GM21390 (cell line): Measurements from ENCODE around the gene ANXA8L1.
"Not testable (repeated sequence)": the region's sequence is repeated elsewhere in the genome, so short reads cannot be mapped to it uniquely, and the experiment has no call there.

Experiments used
- ATAC-seq: cut with Tn5 transposase; IDR thresholded peaks from one replicate; pipeline ENCODE4 v1.9.1; 2021; ENCODE audit not compliant: unreplicated experiment

Gene ANXA8L1

DNA sequence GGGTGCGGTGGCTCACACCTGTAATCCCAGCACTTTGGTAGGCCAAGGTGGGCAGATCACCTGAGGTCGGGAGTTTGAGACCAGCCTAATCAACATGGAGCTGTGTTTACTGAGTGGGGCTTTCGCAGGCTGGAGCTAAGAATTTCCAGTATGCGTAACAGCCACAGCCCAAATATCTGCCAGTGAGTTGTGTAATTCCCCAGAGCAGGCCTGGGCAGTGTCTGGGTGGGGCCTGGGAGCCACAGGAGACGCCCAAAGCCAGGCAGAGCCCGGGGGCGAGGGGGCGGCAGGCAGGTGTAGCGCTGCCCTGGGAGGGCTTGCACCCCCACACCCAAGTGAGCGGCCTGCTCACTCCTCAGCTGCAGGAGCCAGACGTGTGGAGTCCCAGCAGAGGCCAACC, at the start of gene ANXA8L1:
ANXA8L1 (plus strand) TSS at position 371 of the 400 bp plus-strand sequence. CDS start 76 bp downstream, outside the sequence.
- ATAC-seq: not testable (repeated sequence)

- no peak for ATAC-seq
Measured at GRCh38 chr10:46326066-46326465, 49.5 kb upstream of the ANXA8L1 start.

GRCh38 chr10:46326971-46327370, 48.6 kb upstream of the ANXA8L1 start:
- no peak for ATAC-seq

- ATAC-seq: no peak
Measured at GRCh38 chr10:46327685-46328084, 47.9 kb upstream of the ANXA8L1 start.

- no peak for ATAC-seq
Measured at GRCh38 chr10:46328853-46329689, 46.5 kb upstream of the ANXA8L1 start.

DNA sequence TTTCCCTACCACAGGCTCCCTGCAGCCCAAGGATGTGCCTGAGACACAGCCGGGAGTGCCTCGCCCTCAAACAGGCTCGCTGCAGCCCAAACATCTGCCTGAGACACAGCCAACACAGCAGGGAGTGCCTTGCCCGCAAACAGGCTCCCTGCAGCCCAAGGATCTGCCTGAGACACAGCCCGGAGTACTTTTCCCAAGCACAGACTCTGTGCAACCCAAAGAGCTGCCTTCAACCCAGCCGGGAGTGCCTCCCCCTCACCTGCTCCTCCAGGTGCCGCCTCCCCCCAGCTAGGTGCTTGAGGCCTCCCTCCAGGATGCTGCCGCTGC, 45.9 kb upstream of the ANXA8L1 start:
- no peak for ATAC-seq

DNA sequence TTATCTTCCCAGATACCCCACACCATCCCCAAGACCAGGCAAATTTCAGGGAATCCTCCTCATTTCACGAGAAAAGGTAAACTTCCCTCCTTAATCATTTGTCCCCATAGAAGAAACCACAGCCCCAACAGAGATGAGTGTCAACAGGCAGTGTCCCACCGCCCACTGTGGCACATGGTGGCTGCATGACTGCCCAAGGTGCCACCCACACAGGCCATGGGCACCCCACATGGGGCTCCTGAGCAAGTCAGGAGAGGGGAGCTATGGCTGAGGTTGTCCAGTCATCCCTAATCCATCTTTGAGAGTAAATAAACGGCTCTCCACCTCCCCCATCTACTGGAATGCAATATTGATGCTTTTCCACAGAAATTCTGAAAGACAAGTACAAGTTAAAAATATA, 44.7 kb upstream of the ANXA8L1 start:
- no peak for ATAC-seq

DNA sequence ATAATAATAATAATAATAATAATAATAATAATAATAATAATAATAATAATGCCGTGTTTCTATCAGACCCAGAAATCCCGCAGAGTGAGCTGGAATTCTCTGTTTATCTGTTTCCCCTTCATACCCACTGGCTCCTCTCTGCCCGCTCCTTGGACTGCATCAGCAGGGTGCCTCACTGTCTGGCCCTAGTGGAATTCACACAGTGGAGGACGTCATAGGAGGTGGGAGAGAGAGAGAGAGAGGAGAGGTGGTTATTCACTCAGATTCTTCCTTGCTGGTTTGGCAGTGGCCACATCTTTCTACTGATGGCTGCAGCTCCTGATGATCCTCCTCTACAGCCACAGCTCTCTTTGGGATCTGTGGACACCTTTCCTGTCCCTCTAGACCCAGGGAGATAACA, 10.1 kb upstream of the ANXA8L1 start:
- ATAC-seq: not testable (repeated sequence)

GRCh38 chr10:46367209-46367608, 8.4 kb upstream of the ANXA8L1 start:
- ATAC-seq: not testable (repeated sequence)

GRCh38 chr10:46367666-46368240, 7.8 kb upstream of the ANXA8L1 start:
- ATAC-seq: not testable (repeated sequence)

GRCh38 chr10:46368956-46369355, 6.6 kb upstream of the ANXA8L1 start:
- ATAC-seq: not testable (repeated sequence)

DNA sequence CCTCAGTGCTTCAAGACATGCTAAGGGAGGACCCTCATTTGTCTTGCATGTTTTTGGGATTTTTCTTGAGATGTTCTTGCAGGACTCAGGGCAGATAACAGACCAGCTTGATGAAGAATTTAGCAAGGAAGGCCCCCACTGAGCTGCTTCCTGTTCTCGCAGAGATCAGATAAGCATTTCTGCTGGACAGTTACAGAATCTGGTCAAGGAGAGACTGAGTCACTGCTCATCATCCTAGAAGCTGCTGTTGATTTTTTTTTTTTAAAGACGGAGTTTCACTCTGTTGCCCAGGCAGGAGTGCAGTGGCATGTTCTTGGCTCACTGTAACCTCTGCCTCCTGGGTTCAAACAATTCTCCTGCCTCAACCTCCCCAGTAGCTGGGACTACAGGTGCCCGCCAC, 1.2 kb upstream of the ANXA8L1 start:
- not testable (repeated sequence) for ATAC-seq

DNA sequence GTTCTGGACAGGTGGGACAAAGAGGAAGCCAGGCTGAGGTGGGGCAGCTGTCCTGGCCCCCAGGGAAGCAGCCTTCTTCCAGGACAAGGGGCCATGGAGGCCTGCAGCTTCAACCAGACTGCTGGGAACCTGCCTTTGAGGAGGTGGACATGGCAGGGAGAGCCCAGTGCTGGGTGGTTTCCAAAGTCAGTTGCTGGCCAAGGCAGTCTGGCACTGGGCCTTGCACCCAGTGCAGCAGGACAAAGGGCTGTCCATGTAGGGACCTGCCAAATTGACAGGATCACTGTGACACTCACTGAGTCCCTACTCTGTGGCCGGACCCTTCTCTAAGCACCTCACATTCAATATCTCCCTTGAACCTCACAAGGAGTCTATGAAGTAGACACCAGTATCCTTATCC, 1.4 kb downstream of the ANXA8L1 start:
- ATAC-seq: not testable (repeated sequence)

DNA sequence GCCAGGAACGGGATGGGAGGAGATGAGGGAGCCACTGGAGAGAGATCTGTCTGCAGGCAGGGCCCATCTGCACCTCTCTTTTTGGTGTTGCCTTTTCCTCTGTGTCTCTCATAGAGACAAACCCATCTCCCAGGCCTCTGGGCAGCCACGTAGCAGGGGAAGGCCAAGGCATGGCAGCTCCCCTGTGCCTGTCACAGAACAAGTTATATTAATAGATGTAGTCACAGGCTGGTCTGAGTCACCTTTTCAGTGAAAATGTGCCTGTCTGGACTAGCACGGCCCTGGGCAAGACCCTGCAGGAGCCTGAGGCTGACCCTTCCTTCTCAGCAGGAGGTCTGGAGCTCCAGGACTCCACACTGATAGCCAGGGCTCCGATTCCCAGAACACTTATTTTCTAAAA, 2.1 kb downstream of the ANXA8L1 start:
- ATAC-seq: not testable (repeated sequence)

GRCh38 chr10:46378108-46378507, 2.5 kb downstream of the ANXA8L1 start:
- ATAC-seq: not testable (repeated sequence)

DNA sequence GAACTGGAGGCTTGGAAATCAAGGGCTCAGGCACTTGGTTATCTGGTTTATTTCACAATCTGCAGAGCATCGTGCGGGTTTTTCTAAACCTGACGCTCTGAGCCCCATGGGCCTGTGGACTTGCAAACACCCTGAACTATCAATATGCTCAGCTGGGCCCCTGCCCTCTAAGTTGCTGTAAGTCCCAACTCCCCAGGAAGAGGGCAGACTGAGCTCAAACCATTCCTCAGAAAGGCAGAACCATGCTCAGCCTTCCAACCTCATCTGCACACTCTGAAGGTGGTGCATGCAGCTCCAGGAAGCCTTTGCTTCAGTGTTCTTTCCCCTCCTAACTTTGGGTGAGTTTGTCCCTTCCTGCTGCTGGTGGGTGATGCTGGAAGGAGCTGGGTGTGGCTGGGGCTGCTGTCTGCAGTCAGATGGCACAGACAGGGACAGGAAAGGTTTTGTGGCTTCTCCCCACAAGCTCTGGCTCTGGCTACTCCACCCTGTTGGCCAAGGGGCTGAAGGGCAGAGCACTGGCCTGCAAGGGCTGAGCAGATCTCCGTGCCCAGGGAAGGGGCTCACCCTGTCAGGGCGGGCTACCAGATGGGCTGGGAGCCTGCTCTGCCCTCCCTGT, 3.8 kb downstream of the ANXA8L1 start:
- ATAC-seq: not testable (repeated sequence)

DNA sequence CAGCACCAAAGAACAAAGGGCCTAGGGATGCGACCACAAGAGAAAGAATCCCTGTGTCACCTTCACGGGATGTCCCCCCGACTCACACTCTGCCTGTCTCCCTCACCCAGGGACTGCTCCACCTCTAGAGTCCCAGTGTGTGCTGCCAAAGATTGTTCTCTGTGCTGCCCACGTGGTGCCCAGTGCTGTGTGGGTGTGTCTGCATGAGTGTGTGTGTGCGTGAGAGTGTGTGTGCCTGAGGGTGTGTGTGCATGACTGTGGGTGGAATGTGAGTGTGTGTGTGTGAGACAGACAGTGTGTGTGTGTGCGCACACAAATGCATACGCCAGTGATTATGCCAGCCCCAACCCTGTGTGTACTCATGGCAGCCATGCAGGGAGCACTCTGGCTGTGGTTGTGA, 10.3 kb downstream of the ANXA8L1 start:
- ATAC-seq: not testable (repeated sequence)

DNA sequence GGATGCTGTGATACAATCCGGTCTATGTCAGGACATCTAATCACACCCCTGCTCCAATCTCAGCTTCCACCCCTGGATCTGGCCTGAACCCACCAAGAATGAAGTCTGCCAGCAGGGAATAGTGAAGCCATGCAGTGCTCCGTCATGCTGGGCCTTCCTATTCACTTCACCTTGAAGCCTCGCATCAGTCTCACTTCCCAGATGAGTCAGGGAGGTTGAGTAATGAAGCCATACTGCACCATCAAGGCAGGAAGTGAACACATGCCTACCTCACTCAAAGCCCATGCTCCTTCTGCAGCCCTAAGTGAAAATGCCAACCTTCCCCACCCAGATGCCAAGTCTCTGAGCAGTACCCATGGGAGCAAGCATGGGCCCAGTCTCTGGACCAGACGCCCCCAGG, 11.1 kb downstream of the ANXA8L1 start:
- ATAC-seq: peak; percentile 82

GRCh38 chr10:46387309-46387902, 11.8 kb downstream of the ANXA8L1 start:
- ATAC-seq: not testable (repeated sequence)

GRCh38 chr10:46391422-46391821, 15.8 kb downstream of the ANXA8L1 start:
- not testable (repeated sequence) for ATAC-seq

DNA sequence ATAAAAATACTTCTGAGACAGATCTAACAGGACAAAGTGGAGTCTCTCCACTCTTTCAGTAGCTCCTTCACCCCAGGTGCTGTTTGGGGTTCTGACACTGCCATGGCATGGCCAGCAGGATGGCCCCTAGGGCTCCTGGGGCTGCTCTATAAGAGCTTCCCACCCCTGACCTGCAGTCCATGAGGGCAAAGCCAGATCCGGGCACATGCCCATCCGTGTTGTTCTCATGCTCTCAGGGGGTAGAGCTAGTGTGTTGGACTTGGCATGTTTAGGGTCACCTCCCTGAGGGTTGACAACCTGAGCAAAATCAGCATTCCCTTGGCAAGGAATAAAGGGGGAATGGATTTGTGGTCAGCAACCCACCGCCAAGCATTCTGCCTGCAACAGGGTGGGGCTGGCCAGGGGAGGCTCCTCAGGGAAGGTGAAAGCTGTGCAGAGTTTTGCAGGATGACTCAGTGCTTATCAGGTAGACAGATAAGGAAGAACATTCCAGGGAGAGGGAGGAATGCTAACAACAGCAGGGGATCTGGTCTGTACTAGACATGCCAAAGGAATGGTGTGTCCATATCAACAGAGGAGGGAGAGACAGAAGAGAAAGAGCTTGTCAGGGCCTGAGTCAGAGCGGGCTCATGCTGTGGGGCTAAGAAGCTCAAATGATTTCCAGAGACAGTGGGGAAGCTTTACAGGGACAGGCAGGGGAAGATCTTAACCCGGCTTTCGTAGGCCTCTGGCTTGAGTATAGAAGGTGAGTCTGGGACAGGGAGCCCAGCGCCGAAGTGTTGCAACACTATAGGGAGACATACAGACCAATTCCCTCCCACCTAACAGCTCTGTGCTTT, 21.1 kb downstream of the ANXA8L1 start:
- ATAC-seq: not testable (repeated sequence)
